A549 (cell line): ENCODE results near the gene MYCN. TPM values are rescaled to one million over a fixed set of nuclear protein-coding genes. Genes with fewer than 3 reads are reported as not detected.

Experiments used
- ATAC-seq, 2 experiments: fragments of 200-7000 bp in 1 of 2; fragments of >200 bp in 1 of 2; cut with Nextera tagmentation in 1 of 2; cut with Tn5 transposase in 1 of 2; 3 replicates each; pipeline versions ENCODE4 v1.8.0 to v1.9.1; 2018 to 2020; ENCODE audit warnings: mild to moderate bottlenecking in 1 of 2, moderate library complexity in 1 of 2
- CTCF ChIA-PET: fragments of 300-600 bp; sonication (Branson Sonifier 250); formaldehyde crosslinking; extraction: SDS; loops from one replicate; lab custom pipeline; 2021; ENCODE audit warnings: antibody characterized with exemption, inconsistent platforms; lab: Yijun Ruan, JAX
- POLR2A ChIA-PET: fragments of 350-600 bp; formaldehyde crosslinking; extraction: SDS; loops from one replicate; lab custom pipeline; 2021; ENCODE audit warnings: antibody characterized with exemption, inconsistent platforms; lab: Yijun Ruan, JAX
- DNase-seq, 2 experiments: peaks; one replicate each; pipeline versions ENCODE4 v3.0.0 to v3.0.0-alpha.2; 2011 to 2016; ENCODE audit warnings: low read depth in 1 of 2, low spot score in 1 of 2
- FAIRE-seq: peaks from 2 replicates; lab custom pipeline; 2011; peaks lifted over from hg19 to GRCh38; lab: Jason Lieb, UNC
- H3K27ac ChIP-seq, 2 experiments: fragments of >200 bp; sonication (Bioruptor Twin); formaldehyde crosslinking; 3 replicates each; pipeline ENCODE4 v1.5.1; 2016 to 2017
- H3K4me1 ChIP-seq: fragments of >200 bp; sonication (Bioruptor Twin); formaldehyde crosslinking; 3 replicates; pipeline ENCODE4 v1.6.1; 2016
- H3K4me2 ChIP-seq: fragments of >200 bp; sonication (Bioruptor Twin); formaldehyde crosslinking; 3 replicates; pipeline ENCODE4 v1.6.1; 2016
- H3K4me3 ChIP-seq: fragments of >200 bp; sonication (Bioruptor Twin); formaldehyde crosslinking; 3 replicates; pipeline ENCODE4 v1.5.1; 2016
- H3K9me3 ChIP-seq: fragments of >200 bp; sonication (Bioruptor Twin); formaldehyde crosslinking; 3 replicates; pipeline ENCODE4 v1.6.1; 2016
- BHLHE40 ChIP-seq: IDR thresholded peaks from 2 replicates; pipeline ENCODE4 v1.6.1; 2012; ENCODE audit warnings: low read depth, low read length, inconsistent platforms
- CBX2 ChIP-seq: fragments of 200-600 bp; sonication (generic); IDR thresholded peaks from 2 replicates; pipeline ENCODE4 v1.6.1; 2016; ENCODE audit warnings: low read depth, mild to moderate bottlenecking, borderline replicate concordance
- CTCF ChIP-seq: fragments of >200 bp; sonication (Bioruptor Twin); formaldehyde crosslinking; IDR thresholded peaks from 3 replicates; pipeline ENCODE4 v1.5.1; 2016
- FOSB ChIP-seq: fragments of 250-450 bp; sonication (Bioruptor Pico); IDR thresholded peaks from 2 replicates; pipeline ENCODE4 v1.5.0; 2020; ENCODE audit warnings: mild to moderate bottlenecking, moderate library complexity
- GATA3 ChIP-seq: IDR thresholded peaks from 2 replicates; pipeline ENCODE4 v1.6.1; 2012; ENCODE audit warnings: borderline replicate concordance
- HDAC2 ChIP-seq: fragments of 200-600 bp; sonication (generic); IDR thresholded peaks from 2 replicates; pipeline ENCODE4 v1.6.1; 2016
- HEYL ChIP-seq: fragments of 250-450 bp; sonication (Bioruptor Pico); IDR thresholded peaks from 2 replicates; pipeline ENCODE4 v1.8.0; 2021; ENCODE audit warnings: mild to moderate bottlenecking, moderate library complexity
- JUN ChIP-seq, 2 experiments: fragments of >200 bp; sonication (Bioruptor Twin); formaldehyde crosslinking; IDR thresholded peaks; 2 replicates in 1 of 2; 3 replicates in 1 of 2; pipeline ENCODE4 v1.6.1; 2016 to 2017
- NFE2L2 ChIP-seq: fragments of 150-350 bp; conservative IDR thresholded peaks from 2 replicates; pipeline ENCODE4 v1.6.1; 2014; ENCODE audit warnings: low read length
- NPAS2 ChIP-seq: fragments of 250-450 bp; sonication (Bioruptor Pico); IDR thresholded peaks from 2 replicates; pipeline ENCODE4 v1.8.0; 2022; ENCODE audit warnings: mild to moderate bottlenecking, moderate library complexity, borderline replicate concordance
- NR3C1 ChIP-seq: fragments of >200 bp; sonication (Bioruptor Twin); formaldehyde crosslinking; IDR thresholded peaks from 3 replicates; pipeline ENCODE4 v1.6.1; 2017
- PBX3 ChIP-seq: IDR thresholded peaks from 2 replicates; pipeline ENCODE4 v1.6.1; 2012
- RAD21 ChIP-seq, 2 experiments: fragments of >200 bp in 1 of 2; sonication (Bioruptor Twin) in 1 of 2; formaldehyde crosslinking in 1 of 2; IDR thresholded peaks in 1 of 2; conservative IDR thresholded peaks in 1 of 2; 2 replicates in 1 of 2; 3 replicates in 1 of 2; pipeline ENCODE4 v1.6.1; 2012 to 2018; ENCODE audit warnings: inconsistent platforms in 1 of 2
- REST ChIP-seq: fragments of 200-600 bp; sonication (generic); IDR thresholded peaks from 2 replicates; pipeline ENCODE4 v1.6.1; 2016; ENCODE audit warnings: antibody characterized with exemption, mild to moderate bottlenecking, moderate library complexity
- RNF2 ChIP-seq: fragments of 200-600 bp; sonication (generic); IDR thresholded peaks from 2 replicates; pipeline ENCODE4 v1.6.1; 2016; ENCODE audit warnings: low read depth, mild to moderate bottlenecking, antibody characterized with exemption, moderate library complexity, borderline replicate concordance
- TFCP2L1 ChIP-seq: fragments of 250-450 bp; sonication (Bioruptor Pico); IDR thresholded peaks from 2 replicates; pipeline ENCODE4 v1.5.0; 2021; ENCODE audit warnings: mild to moderate bottlenecking
- TP53 ChIP-seq: fragments of 250-450 bp; sonication (Bioruptor Pico); IDR thresholded peaks from 2 replicates; pipeline ENCODE4 v1.5.0; 2021; ENCODE audit warnings: mild to moderate bottlenecking, moderate library complexity
- ZNF302 ChIP-seq: fragments of 250-450 bp; sonication (Bioruptor Pico); IDR thresholded peaks from 2 replicates; pipeline ENCODE4 v1.9.0; 2021; ENCODE audit warnings: inconsistent platforms, mild to moderate bottlenecking, moderate library complexity
- ZSCAN20 ChIP-seq: fragments of 250-450 bp; sonication (Bioruptor Pico); IDR thresholded peaks from 2 replicates; pipeline ENCODE4 v1.8.0; 2022; ENCODE audit warnings: mild to moderate bottlenecking, moderate library complexity
- WGBS: methylation state at CpG from one replicate; pipeline ENCODE4 v1.1.6; 2017; ENCODE audit errors: missing lambda C conversion rate; 5-methylcytosine and 5-hydroxymethylcytosine counted together
- polyA plus RNA-seq, 4 experiments: library from polyadenylated mRNA; depleted of rRNA in 3 of 4; stranded (reverse); fragments of >200 nt; fragmentation: RNase III in 1 of 4; extraction: RNeasy Plus Mini Kit Qiagen cat#74134 plus additional on column Dnase treatment in 1 of 4; gene quantifications; 2 replicates in 3 of 4; 3 replicates in 1 of 4; pipeline ENCODE4 v1.2.3, GENCODE V29; 2011 to 2017

The MYCN gene
- polyA plus RNA-seq, 2 of the 4 experiments (the other 2 are of a cell fraction), result not detected

GRCh38 chr2:15935189-15935588, 5.2 kb upstream of the MYCN start:
- ChIA-PET CTCF (interaction anchor here (0.6 kb wide), 1 partner anchor 671 kb away, joined by 3 read pairs; no protein-coding TSS in a partner anchor), POLR2A (no interaction called here)
- 52% methylated on average over 6 of the region's 6 CpGs for WGBS
- DNase-seq, result no peak
- Histone ChIP-seq H3K4me3 (no peak overlapping the region), H3K4me1 (peaks cover 3% of the 10 kb centered on the region; the same call in 2 of the 3 replicates), H3K4me2 (no peak overlapping the region), H3K27ac (no peak overlapping the region), H3K9me3 (no peaks in the 10 kb centered on the region)
- no peak for ATAC-seq
- FAIRE-seq, result no peak
- no peak for TF ChIP-seq PBX3
- TF ChIP-seq TP53 (CRISPR knock-in tag), result no peak
- no peak for TF ChIP-seq NFE2L2
- TF ChIP-seq FOSB (CRISPR knock-in tag), result no peak
- TF ChIP-seq TFCP2L1 (CRISPR knock-in tag), result no peak
- no peak for TF ChIP-seq ZNF302 (CRISPR knock-in tag)
- TF ChIP-seq REST, result no peak
- no peak for TF ChIP-seq CBX2
- TF ChIP-seq JUN (IDR thresholded peaks at IDR 0.05), result no peak
- TF ChIP-seq NPAS2, result no peak
- TF ChIP-seq CTCF, result no peak
- TF ChIP-seq GATA3, result no peak
- no peak for TF ChIP-seq BHLHE40
- TF ChIP-seq NR3C1, result no peak
- no peak for TF ChIP-seq RAD21 (conservative IDR thresholded peaks at IDR 0.05 in 1 of 2, IDR thresholded peaks at IDR 0.05 in 1 of 2)
- no peak for TF ChIP-seq ZSCAN20

- ATAC-seq, result no peak
- no peak for FAIRE-seq
- H3K4me1 ChIP-seq, result peaks cover 8% of the 10 kb centered on the region
- H3K27ac ChIP-seq, result no peak overlapping the region
- 44% methylated on average over 4 of the region's 4 CpGs for WGBS
- H3K4me3 ChIP-seq, result no peak overlapping the region
- no peak overlapping the region for H3K4me2 ChIP-seq
- no peak for TF ChIP-seq NFE2L2
- no peak for TF ChIP-seq JUN (IDR thresholded peaks at IDR 0.05)
- no peak for TF ChIP-seq HDAC2
- TF ChIP-seq HEYL (CRISPR knock-in tag), result no peak
- no peak for TF ChIP-seq RNF2
- no peak for TF ChIP-seq NPAS2
- POLR2A ChIA-PET, result no interaction called here
- no peak for DNase-seq
- no peaks in the 10 kb centered on the region for H3K9me3 ChIP-seq
- CTCF ChIA-PET, result interaction anchor here (0.6 to 1.0 kb wide), 2 partner anchors 298 to 671 kb away, joined by 3 to 4 read pairs; no protein-coding TSS in a partner anchor
Observed at GRCh38 chr2:15935675-15936074, 4.7 kb upstream of the MYCN start.
